IPS-NIHi7 (cell line): ENCODE data around the gene RNGTT.
"Not testable (repeated sequence)": the region's sequence is repeated elsewhere in the genome, so short reads cannot be mapped to it uniquely, and the experiment has no call there.

Experiments used
- DNase-seq: peaks from one replicate; pipeline ENCODE4 v3.0.0; 2012; ENCODE audit warnings: mixed read lengths; ENCODE audit errors: extremely low spot score

The RNGTT gene

DNA sequence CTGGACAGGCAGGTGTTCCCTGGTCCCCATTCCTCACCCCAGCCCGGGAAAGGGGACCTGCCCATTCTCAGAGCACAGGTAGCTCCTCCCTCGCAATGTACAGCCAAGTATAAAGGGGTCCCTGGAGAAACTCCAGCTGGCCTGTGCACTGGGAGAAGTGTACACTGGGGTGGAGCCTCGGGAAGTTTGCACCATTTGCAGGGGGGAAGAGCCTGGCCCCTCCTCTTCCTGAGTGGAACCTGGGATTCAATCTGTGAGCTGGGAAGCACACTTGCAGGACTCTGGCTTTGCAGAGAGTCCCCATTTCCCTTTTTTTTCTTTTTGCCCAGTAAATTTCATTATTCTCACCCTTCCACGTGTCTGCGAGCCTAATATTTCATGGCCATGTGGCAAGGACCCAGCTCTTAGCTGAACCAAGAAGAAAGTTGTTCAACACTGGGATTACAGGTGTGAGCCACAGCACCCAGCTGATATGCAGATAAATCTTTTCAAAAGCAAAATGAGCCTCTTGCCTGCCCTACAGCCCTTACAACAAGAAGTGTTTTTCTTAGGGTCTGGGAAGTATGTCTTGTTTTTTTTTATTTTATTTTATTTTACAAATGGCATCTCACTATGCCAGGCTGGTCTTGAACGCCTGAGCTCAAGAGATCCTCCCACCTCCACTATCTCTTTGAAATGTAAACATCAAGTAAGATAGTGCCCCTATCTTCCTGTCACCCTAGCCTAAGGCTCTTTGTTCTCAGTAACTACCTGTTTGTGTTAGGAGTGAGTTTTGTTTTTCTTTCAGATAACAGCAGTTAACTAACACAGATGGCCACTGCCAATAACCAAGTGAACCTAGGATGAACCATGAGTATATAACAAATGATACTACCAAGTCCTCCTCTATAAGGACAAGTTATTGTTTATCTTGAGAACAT lies 9.3 kb upstream of the RNGTT start:
- DNase-seq = peak; percentile 27

DNA sequence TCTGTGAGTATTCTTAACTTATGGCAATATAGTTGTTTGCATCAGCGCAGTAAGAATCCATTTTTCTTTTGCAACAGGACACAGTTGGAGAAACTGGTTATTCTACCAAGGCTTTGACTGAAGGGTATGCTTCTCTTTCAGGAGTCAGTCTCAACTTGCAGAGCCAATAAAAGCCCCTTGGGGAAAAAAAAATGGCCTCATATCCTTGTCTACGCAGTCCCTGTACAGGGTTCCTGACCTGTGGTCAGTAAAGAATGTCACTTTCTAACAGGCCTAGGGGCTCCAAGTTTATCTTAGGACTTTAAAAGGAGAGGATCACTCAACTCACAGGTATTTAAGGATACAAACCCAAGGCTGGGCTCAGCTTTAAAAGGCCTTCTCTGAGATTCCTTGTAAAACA lies 6.9 kb upstream of the RNGTT start:
- no peak for DNase-seq

DNA sequence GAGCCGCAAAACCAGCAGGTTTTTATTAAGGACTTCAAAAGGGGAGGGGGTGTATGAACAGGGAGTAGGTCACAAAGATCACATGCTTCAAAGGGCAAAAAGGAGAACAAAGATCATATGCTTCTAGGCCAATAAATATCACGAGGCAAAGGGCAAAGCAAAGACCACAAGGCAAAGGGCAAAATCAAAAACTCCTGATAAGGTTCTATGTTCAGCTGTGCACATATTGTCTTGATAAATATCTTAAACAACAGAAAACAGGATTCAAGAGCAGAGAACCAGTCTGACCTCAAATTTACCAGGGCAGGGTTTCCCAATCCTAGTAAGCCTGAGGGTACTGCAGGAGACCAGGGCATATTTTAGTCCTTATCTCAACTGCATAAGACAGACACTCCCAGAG lies 5.8 kb upstream of the RNGTT start:
- DNase-seq = not testable (repeated sequence)

DNA sequence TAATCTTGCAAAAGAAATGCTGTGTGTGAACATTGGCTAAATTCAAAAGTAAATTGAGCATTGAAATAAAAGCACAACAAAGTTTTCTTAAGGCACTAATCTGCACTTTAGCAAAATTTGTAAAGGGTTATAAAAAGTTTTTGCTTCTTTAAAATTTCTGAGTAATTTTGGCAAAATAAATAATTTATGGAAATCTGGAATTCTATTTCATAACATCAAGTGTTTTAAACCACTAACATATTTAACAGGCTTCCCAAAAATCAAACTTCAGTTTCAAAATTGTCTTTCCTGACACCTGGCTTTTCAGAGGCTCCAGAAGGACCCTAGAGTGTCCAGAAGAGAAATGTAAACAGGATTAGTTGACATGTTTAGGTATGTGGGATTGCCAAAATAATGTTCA lies 4.5 kb upstream of the RNGTT start:
- no peak for DNase-seq

DNA sequence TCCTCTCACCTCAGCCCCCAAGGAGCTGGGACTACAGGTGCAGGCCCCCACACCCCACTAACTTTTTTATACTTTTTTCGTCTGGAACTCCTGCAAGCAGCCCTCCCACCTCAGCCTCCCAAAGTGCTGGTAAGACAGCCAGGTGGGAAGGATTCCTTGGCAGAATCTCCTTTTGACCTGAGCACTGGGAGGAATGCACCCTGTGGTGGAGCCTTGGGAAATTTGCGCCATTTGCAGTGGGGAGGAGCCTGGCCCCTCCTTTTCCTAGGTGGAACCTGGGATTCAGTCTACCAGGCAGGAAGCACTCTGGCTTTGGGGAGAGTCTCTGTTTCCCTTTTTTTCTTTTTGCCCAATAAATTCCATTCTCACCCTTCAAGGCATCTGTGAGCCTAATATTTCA lies 2.3 kb upstream of the RNGTT start:
- no peak for DNase-seq

DNA sequence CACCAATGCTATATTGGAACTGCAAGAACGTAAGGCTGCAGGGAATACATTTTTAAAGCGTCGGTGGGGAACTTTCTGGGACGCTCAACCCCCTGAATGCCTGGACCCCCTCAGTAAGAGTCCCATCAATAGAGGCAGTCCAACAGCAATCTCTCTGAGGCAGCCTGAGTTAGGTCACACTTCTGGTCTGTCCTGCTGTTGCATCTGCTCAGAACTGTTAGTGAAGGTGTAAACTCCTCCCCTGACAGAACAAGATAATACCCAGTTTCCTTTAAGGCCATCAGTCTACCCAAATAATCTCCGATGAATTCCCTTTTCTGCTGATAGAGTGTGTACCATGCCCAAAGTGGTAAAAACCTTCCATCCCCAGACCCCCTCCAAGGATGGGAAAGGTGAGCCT lies 1.1 kb upstream of the RNGTT start:
- no peak for DNase-seq

DNA sequence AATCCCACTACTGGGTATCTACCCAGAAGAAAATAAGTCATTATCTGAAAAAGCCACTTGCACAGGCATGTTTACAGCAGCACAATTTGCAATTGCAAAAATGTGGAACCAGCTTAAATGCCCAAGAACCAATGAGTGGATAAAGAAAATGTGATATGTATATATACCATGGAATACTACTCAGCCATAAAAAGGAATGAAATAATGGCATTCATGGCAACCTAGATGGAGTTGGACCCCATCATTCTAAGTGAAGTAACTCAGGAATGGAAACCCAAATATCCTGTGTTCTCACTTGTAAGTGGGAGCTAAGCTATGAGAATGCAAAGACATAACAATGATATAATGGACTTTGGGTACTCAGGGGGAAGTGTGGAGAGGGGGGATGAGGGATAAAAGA lies 4.6 kb downstream of the RNGTT start:
- DNase-seq = no peak

DNA sequence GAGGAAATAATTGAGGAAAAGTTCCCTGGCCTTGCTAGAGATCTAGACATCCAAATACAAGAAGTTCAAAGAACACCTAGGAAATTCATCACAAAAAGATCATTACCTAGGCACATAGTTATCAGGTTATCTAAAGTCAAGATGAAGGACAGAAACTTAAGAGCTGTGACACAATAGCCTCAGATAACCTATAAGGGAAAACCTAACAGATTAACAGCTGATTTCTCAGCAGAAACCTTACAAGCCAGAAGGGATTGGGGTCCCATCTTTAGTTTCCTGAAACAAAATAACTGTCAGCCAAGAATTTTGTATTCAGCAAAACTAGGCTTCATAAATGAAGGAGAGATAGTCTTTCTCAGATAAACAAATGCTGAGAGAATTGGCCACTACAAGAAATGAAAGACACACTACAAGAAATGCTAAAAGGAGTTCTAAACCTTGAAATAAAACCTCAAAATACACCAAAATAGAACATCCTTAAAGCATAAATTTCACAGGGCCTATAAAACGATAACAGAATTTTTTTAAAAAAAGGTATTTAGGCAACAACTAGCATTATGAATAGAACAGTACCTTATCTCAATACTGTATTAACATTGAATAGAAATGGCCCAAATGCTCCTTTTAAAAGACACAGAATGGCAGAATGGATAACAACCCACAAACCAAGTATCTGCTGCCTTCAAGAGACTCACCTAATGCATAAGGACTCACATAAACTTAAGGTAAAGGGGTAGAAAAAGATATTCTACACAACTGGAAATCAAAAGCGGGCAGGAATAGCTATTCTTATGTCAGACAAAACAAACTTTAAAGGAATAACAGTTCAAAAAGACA lies 9.7 kb downstream of the RNGTT start:
- DNase-seq = no peak

DNA sequence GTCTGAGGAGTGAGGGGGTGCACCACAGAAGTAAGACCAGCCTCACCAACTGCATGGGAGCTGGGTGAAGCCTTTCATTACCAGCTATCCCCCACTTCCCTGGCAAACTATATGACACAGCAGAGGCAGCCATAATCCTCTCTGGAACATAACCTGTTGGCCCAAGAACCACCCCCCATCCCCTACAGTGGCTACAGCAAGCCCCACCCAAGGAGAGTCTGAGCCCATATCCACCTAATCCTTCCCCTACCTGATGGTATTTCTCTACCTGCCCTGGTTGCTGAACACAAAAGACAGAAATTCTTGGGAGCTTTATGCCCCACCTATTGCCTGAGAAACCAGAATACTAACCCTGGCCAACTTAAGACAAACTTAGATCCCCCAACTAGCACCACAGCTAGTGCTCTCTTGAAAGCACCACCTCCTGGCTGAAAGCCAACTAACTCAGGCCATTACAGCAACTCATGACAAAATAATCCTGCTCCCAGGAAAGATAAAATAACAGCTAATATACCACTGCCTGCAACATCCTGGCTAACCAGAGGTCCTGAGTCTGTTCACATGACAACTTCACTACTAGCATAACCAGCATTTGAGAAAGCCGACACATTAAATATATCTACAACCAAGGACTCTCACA lies 11.2 kb downstream of the RNGTT start:
- DNase-seq = no peak

DNA sequence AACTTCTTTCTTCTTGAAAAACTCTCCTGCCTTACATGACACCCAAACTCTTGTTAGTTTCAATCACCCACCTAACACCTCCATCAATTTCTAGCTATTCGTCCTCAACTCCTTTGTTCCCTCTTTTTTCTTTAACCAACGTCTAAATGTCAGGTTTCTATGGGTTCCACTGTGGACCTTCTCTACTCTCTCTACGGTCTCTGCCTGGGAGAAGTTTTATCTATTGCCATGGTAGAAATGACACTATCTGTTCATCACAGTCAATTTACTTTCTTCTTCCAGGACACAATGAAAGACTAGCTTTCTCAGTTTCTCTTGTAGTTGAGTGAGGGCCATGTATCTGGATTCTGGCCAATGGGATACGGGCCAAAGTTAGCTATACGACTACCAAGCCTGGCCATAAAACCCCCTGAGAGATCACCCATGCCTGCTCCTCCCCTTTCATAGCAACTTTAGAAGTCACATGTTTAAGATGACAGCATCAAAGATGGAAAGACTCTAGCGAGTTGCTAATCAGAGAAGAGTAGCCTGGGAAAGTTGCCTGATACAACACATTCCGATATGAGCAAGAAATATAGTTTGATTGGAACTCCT lies 17.9 kb downstream of the RNGTT start:
- no peak for DNase-seq

DNA sequence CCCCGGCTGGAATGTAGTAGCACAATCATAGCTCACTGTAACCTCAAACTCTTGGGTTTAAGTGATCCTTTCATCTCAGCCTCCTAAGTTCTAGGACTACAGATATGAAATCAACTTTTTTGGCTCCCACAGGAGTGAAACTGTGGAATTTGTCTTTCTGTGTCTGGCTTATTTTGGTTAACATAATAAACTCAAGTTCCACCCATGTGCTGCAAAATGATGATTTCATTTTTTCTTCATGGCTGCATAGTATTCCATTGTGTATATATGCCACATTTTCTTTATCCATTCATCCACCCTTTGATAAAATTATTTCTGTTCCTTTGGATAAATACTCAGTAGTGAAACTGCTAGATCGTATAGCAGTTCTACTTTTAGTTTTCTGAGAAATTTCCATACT lies 29.9 kb downstream of the RNGTT start:
- no peak for DNase-seq

DNA sequence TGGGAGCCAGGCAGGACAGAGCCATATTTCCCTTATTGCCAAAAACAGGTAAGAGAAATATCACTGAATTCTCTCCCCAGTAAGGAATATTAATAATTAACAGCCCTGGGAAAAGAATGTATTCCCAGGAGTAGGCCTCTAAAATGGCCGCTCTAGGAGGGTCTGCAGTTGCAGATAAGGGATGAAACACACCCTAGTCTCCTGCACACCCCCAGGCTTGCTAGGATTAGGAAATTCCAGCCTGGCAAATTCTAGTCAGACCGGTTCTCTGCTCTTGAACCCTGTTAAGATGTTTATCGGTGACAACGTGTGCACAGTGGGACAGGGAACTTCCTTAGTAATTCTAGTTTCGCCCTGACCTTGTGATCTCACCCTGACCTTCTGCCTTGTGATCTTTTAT lies 31.4 kb downstream of the RNGTT start:
- DNase-seq = not testable (repeated sequence)

DNA sequence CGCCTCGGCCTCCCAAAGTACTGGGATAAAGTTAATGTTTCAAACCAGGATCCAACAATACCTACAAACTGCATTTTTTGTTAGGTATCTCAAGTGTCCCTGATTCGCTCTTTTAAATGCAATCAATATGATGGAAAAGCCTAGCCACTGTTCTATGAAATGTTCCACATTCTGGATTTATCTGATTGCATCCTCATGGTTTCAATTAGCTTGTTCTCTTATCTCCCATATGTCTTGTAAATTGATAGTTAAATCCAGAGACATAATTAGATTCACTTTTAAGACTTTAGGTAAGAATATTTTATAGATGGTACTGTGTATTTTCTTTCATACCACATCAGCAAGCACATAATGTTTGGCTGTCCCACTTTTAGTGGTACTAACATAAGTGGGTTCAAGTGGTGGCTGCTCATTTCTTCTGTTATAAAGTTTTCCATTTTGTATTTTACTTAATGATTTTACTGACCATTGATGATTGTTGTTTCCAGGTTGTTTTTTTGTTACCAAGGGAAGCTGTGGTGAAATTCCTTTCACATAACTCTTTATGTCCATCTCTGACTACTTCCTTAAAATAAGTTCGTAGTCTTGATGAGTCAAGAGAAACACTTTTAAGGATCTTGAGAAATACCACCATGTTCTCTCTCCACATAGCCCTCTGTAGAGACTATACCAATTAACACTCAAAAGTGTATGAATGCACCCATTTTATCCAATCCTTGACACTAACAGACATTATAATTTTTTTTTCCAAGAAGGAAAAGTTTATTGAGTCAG lies 40.5 kb downstream of the RNGTT start:
- no peak for DNase-seq

DNA sequence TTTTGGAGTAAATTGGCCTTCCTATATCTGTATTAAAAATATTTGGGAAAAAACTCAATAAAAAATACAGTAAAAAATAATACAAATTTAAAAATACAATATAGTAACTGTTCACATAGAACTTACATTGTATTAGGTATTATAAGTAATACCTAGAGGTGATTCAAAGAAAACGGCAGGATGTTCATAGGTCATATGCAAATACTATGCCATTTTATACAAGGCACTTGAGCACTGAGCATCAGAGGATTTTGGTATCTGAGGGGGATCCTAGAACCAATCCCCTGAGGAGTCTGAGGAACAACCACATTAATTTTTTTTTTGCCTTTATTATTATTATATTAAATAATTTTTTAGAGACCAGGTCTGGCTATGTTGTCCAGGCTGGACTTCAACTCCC lies 41.7 kb downstream of the RNGTT start:
- no peak for DNase-seq

DNA sequence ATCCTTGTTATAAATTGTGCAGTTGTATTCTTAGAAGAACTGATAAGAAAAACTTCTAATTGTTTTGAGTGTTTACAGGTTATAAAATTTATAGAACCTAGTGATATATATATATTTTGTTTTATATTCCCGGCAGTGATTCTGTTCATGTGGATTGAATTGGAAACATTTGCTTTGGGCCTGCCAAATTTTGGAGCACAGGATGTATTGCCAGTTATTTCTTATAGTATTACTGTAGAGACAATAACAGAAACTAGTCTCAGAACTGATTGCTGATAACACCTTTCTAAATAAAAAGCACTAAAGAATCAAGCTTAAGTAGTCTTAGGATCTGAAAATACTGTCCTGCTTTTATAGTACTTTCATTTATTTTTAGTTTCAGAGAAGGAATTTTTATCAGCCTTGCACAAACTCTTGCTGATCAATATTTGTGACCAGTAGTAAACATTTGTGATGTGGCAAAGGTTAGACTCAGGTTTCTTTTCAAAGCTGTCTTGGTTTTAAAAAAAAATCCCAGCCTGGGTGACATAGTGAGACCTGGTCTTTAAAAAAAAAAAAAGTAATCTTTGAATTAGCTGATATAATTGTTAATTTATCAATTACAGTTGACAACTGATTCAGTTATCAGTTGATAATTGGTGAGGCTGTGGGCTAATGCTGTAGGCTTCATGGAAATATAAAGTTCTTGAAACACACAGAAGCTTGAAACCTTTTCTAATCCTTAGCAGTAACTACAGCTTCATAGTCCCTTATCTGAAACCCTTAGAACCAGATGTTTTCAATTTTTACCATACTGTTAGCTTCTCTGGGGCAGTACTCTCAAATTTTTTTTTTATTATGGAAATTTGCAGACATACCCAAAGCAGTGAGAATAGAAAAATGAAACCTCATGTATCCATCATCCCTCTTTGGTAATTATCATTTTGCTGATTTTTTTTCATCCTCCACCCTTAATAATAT lies 42.4 kb downstream of the RNGTT start:
- no peak for DNase-seq

DNA sequence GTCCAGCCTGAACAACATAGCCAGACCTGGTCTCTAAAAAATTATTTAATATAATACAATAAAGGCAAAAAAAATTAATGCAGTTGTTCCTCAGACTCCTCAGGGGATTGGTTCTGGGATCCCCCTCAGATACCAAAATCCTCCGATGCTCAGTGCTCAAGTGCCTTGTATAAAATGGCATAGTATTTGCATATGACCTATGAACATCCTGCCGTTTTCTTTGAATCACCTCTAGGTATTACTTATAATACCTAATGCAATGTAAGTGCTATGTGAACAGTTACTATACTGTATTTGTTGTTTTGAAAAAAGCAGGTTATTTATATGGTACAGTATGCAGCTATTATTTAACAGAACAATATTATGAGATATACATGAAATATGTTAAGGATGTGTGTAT lies 43.3 kb downstream of the RNGTT start:
- no peak for DNase-seq

DNA sequence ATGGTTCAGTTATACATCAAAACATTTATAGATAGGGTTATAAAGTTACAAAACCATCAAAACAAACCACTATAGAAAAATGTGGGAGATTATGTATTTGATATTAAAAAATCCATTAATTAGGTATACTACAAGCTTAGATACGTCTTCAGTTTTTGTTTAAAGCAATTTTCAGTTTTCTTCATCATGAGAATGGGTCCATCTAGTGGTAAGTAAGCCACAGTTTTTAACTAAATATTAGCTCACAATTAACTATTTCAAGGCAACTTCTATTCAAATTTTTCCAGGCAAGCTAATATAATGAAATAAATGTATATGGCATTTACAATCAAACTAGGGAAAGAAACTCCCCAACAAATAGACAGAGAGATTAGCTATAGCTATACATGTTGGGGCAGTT lies 44.4 kb downstream of the RNGTT start:
- DNase-seq = no peak

DNA sequence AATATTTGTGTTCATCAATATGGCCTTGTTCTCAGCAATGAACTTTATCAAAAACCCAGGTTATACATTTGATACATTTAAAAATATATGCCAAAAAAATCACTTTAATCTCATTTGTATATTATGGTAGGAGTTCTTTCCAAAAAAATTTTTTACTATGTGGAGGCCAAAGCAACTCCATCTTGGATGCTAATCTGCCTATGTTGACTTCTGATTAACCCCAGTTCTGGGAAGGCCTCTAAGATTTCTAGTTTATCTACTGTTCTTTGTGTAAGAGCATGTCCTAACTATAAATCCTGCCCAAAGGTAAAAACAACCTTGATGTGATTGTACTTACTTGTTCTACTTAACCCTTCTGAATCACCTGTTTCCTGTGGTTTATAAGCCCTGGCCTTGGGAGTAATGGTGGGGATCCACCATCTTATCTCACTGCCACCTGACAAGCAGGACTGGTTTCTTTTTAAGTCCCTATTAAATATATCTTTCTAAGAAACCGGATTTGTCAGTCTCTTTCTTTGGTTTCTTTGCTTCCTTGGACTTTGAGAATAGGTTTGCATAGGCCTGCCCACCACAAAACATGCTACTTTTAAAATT lies 46.7 kb downstream of the RNGTT start:
- DNase-seq = no peak

DNA sequence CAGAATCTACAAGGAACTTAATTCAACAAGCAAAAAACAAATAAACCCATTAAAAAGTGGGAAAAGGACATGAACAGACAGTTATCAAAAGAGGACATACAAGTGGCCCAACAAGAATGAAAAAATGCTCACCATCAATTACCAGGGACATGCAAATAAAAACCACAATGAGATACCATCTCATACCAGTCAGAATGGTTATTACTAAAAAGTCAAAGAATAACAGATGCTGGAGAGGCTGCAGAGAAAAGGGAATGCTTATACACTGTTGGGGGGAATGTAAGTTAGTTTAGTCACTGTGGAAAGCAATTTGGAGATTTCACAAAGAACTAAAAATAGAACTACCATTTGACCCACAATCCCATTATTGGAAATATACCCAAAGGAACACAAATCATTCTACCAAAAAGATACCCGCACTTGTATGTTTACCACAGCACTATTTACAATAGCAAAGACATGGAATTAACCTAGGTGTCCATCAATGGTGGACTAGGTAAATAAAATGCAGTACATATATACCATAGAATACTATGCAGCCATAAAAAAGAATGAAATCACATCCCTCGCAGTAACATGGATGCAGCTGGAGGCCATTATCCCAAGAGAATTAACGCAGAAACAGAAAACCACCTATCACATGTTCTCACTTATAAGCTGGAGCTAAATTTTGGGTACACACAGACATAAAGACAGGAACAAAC lies 48.4 kb downstream of the RNGTT start:
- no peak for DNase-seq
